ENCODE data around the gene COP1. TPM values are rescaled to one million over a fixed set of nuclear protein-coding genes. Genes with fewer than 3 reads are reported as not detected.

Gene COP1
- polyA plus RNA-seq, 2 of the 4 experiments (the other 2 are of a cell fraction): 21.9 to 42.0 TPM

DNA sequence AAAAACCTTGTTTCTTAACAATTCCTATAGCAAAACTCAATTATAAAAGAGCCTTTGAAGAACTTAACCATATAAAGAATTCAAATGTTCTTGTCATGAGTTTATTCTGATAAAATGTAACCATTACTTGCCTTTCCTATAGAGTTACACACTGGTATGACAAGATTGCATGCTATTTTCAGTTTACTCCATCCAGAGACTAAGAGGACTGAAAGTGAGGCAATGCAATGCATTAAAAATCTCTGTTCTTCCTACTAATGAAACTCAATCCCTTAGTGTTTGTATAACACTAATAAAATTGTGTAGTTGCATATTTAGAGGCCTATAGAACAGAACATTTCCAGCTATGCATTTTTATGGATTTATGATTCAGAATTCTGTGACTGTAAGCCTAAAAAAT lies 88.1 kb downstream of the COP1 start:
- FAIRE-seq: no peak
- H3K27ac ChIP-seq: no peak overlapping the region
- DNase-seq (ENCODE audit: low read depth in 1 of 2, low spot score in 1 of 2): no peak
- TF ChIP-seq MAFK (IDR thresholded peaks at IDR 0.05; ENCODE audit: partially characterized antibody): no peak
- TF ChIP-seq EHMT2 (IDR thresholded peaks at IDR 0.05; ENCODE audit: low read depth): no peak
- ATAC-seq: no peak
- ChIA-PET CTCF (no interaction called here), POLR2A (no interaction called here)
- H3K4me2 ChIP-seq: no peak overlapping the region
- H3K9me3 ChIP-seq: 0 out of 3 replicates have a peak, but pooled peaks cover 2% of the 10 kb centered on the region
- H3K4me1 ChIP-seq: no peaks in the 10 kb centered on the region
- H3K4me3 ChIP-seq: no peak overlapping the region

DNA sequence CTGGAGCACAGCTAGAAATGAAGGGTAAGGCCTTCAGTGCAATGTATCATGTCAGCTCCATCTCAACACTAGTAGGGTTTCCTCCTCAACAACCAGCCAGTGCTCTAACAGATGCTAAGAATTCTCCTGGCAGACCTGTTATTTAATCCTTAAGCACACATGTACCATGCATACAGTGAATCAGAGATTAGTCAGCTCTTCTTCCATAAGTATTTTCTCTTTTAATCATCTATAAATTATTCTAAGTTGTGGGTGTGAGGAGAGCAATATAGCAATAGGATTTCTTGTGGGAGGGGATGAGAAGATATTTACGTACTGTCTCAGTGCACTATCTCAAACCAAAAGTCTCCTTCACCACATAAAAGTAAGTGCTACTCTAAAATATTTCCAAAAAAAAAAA lies 95.3 kb downstream of the COP1 start:
- TF ChIP-seq RFX5 (IDR thresholded peaks at IDR 0.05) (no peak), TFCP2L1 (CRISPR knock-in tag; IDR thresholded peaks at IDR 0.05) (no peak), CHD4 (IDR thresholded peaks at IDR 0.05; ENCODE audit: borderline replicate concordance) (no peak), CBX8 (IDR thresholded peaks at IDR 0.05) (no peak), POLR2A (IDR thresholded peaks at IDR 0.05; ENCODE audit: low read length) (no peak), RNF2 (IDR thresholded peaks at IDR 0.05; ENCODE audit: borderline replicate concordance, low read depth) (no peak), FOXS1 (CRISPR knock-in tag; IDR thresholded peaks at IDR 0.05) (no peak)
- TF ChIP-seq, protein P1, sequence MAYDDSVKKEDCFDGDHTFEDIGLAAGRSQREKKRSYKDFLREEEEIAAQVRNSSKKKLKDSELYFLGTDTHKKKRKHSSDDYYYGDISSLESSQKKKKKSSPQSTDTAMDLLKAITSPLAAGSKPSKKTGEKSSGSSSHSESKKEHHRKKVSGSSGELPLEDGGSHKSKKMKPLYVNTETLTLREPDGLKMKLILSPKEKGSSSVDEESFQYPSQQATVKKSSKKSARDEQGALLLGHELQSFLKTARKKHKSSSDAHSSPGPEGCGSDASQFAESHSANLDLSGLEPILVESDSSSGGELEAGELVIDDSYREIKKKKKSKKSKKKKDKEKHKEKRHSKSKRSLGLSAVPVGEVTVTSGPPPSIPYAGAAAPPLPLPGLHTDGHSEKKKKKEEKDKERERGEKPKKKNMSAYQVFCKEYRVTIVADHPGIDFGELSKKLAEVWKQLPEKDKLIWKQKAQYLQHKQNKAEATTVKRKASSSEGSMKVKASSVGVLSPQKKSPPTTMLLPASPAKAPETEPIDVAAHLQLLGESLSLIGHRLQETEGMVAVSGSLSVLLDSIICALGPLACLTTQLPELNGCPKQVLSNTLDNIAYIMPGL (CRISPR knock-in tag; IDR thresholded peaks at IDR 0.05; ENCODE audit: borderline replicate concordance): no peak
- TF ChIP-seq, protein P2, sequence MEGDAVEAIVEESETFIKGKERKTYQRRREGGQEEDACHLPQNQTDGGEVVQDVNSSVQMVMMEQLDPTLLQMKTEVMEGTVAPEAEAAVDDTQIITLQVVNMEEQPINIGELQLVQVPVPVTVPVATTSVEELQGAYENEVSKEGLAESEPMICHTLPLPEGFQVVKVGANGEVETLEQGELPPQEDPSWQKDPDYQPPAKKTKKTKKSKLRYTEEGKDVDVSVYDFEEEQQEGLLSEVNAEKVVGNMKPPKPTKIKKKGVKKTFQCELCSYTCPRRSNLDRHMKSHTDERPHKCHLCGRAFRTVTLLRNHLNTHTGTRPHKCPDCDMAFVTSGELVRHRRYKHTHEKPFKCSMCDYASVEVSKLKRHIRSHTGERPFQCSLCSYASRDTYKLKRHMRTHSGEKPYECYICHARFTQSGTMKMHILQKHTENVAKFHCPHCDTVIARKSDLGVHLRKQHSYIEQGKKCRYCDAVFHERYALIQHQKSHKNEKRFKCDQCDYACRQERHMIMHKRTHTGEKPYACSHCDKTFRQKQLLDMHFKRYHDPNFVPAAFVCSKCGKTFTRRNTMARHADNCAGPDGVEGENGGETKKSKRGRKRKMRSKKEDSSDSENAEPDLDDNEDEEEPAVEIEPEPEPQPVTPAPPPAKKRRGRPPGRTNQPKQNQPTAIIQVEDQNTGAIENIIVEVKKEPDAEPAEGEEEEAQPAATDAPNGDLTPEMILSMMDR (IDR thresholded peaks at IDR 0.05): no peak
- ChIA-PET CTCF (no interaction called here), POLR2A (no interaction called here)
- FAIRE-seq: no peak
- Histone ChIP-seq H3K27ac (no peak overlapping the region), H3K4me2 (no peak overlapping the region), H3K9me3 (no peaks in the 10 kb centered on the region), H3K4me3 (no peak overlapping the region), H3K4me1 (no peaks in the 10 kb centered on the region)
- WGBS (ENCODE audit: missing lambda C conversion rate): 93% methylated on average over 1 of the region's 1 CpG
- DNase-seq (ENCODE audit: low read depth in 1 of 2, low spot score in 1 of 2): peak in 1 of 2 experiments; percentile 5
- no peak for ATAC-seq

DNA sequence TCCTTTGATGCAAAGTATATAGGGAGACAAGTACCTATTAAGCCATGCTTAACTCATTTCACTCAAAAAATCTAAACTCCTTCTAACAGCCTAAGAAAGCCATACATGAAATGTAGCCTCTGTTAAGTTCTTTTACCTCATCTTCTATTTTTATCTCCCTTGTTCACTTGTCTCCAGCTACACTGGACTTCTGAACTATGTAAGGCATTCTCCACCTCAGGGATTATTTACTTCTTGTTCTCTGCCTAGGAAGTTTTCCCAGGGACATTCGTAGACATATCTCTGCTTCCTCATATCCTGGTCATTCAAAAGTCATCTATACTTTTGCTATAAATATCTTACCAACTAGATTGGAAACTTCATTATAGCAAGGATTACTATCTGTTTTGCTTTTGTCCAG lies 96.9 kb downstream of the COP1 start:
- 58% methylated on average over 1 of the region's 1 CpG for WGBS (ENCODE audit: missing lambda C conversion rate)
- FAIRE-seq (no peak), ATAC-seq (no peak), DNase-seq (ENCODE audit: low read depth in 1 of 2, low spot score in 1 of 2) (no peak)
- ChIA-PET POLR2A (no interaction called here), CTCF (no interaction called here)
- H3K4me2 ChIP-seq: no peak overlapping the region
- no peak overlapping the region for H3K4me3 ChIP-seq
- TF ChIP-seq, protein P2 (IDR thresholded peaks at IDR 0.05): no peak
- TF ChIP-seq SMC3 (IDR thresholded peaks at IDR 0.05): no peak
- TF ChIP-seq KDM5A (IDR thresholded peaks at IDR 0.05): no peak
- no peak for TF ChIP-seq NR3C1 (IDR thresholded peaks at IDR 0.05)
- TF ChIP-seq, protein P3, sequence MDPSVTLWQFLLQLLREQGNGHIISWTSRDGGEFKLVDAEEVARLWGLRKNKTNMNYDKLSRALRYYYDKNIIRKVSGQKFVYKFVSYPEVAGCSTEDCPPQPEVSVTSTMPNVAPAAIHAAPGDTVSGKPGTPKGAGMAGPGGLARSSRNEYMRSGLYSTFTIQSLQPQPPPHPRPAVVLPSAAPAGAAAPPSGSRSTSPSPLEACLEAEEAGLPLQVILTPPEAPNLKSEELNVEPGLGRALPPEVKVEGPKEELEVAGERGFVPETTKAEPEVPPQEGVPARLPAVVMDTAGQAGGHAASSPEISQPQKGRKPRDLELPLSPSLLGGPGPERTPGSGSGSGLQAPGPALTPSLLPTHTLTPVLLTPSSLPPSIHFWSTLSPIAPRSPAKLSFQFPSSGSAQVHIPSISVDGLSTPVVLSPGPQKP (IDR thresholded peaks at IDR 0.05; ENCODE audit: low read depth, low read length): no peak
- TF ChIP-seq, protein P4, sequence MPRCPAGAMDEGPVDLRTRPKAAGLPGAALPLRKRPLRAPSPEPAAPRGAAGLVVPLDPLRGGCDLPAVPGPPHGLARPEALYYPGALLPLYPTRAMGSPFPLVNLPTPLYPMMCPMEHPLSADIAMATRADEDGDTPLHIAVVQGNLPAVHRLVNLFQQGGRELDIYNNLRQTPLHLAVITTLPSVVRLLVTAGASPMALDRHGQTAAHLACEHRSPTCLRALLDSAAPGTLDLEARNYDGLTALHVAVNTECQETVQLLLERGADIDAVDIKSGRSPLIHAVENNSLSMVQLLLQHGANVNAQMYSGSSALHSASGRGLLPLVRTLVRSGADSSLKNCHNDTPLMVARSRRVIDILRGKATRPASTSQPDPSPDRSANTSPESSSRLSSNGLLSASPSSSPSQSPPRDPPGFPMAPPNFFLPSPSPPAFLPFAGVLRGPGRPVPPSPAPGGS (IDR thresholded peaks at IDR 0.05): no peak
- no peak for TF ChIP-seq EP300 (IDR thresholded peaks at IDR 0.05)
- TF ChIP-seq RCOR1 (IDR thresholded peaks at IDR 0.05; ENCODE audit: low read depth, low read length): no peak
- no peak for TF ChIP-seq FOSB (CRISPR knock-in tag; IDR thresholded peaks at IDR 0.05)
- TF ChIP-seq EHMT2 (IDR thresholded peaks at IDR 0.05; ENCODE audit: low read depth): no peak
- no peak for TF ChIP-seq MAFK (IDR thresholded peaks at IDR 0.05; ENCODE audit: partially characterized antibody)
- TF ChIP-seq HOXA7 (CRISPR knock-in tag; IDR thresholded peaks at IDR 0.05): no peak
- TF ChIP-seq, protein P5, sequence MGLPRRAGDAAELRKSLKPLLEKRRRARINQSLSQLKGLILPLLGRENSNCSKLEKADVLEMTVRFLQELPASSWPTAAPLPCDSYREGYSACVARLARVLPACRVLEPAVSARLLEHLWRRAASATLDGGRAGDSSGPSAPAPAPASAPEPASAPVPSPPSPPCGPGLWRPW (IDR thresholded peaks at IDR 0.05): no peak
- TF ChIP-seq, protein P6, sequence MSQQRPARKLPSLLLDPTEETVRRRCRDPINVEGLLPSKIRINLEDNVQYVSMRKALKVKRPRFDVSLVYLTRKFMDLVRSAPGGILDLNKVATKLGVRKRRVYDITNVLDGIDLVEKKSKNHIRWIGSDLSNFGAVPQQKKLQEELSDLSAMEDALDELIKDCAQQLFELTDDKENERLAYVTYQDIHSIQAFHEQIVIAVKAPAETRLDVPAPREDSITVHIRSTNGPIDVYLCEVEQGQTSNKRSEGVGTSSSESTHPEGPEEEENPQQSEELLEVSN (IDR thresholded peaks at IDR 0.05; ENCODE audit: borderline replicate concordance, low read depth): no peak
- TF ChIP-seq, protein P7, sequence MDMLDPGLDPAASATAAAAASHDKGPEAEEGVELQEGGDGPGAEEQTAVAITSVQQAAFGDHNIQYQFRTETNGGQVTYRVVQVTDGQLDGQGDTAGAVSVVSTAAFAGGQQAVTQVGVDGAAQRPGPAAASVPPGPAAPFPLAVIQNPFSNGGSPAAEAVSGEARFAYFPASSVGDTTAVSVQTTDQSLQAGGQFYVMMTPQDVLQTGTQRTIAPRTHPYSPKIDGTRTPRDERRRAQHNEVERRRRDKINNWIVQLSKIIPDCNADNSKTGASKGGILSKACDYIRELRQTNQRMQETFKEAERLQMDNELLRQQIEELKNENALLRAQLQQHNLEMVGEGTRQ (IDR thresholded peaks at IDR 0.05): no peak
- no peak for TF ChIP-seq HEYL (CRISPR knock-in tag; IDR thresholded peaks at IDR 0.05)
- no peak for TF ChIP-seq NPAS2 (CRISPR knock-in tag; IDR thresholded peaks at IDR 0.05; ENCODE audit: borderline replicate concordance)
- no peaks in the 10 kb centered on the region for H3K9me3 ChIP-seq
- no peaks in the 10 kb centered on the region for H3K4me1 ChIP-seq
- H3K27ac ChIP-seq: no peak overlapping the region

Measured in A549 (cell line).